Effector CD4-positive, alpha-beta T cell (primary cell): ENCODE results near the gene KIF26A.

ENCODE experiments used
- DNase-seq: peaks from one replicate; pipeline ENCODE4 v3.0.0-alpha.2; 2020
- total RNA-seq: gene quantifications from one replicate; lab custom pipeline; 2026; lab: John Stamatoyannopoulos, UW

The KIF26A gene
- total RNA-seq = 2.3 reads per million, percentile 5 among the genes with 10 or more reads in this experiment

DNA sequence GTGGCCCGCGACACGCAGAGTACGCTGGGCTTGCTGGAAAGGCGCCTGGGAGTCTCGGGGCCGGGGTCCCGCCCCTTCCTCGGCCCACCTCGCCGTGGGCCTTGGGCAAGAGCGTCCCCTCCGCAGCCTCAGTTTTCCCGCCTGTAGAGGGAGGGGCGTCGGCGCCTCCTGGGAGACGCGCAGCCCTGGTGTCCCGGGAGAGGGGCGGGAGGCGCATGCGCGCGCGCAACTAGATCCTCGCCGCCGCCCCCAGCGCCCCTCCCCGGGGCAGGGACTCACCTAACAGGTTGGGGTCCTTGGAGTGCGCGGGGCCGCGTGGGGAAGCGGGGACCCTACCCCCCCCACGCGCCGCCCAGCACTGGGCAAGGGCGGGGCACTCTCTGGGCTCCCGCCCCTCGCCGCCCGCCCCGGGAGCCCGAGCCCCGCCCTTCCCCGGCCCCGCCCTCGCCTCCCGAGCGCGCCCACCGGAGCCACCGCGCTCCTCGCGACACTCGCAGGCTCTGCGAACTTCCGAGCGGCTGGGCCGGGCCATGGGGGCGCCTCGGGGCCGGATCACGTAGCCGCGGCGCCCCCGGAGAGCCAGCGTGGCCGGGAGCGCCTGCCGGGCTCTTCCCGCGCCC is at the start of gene KIF26A:
Gene KIF26A (plus strand): TSS at position 490 of the 620 bp plus-strand sequence. CDS start 136 bp downstream, outside the sequence.
- DNase-seq = no peak

DNA sequence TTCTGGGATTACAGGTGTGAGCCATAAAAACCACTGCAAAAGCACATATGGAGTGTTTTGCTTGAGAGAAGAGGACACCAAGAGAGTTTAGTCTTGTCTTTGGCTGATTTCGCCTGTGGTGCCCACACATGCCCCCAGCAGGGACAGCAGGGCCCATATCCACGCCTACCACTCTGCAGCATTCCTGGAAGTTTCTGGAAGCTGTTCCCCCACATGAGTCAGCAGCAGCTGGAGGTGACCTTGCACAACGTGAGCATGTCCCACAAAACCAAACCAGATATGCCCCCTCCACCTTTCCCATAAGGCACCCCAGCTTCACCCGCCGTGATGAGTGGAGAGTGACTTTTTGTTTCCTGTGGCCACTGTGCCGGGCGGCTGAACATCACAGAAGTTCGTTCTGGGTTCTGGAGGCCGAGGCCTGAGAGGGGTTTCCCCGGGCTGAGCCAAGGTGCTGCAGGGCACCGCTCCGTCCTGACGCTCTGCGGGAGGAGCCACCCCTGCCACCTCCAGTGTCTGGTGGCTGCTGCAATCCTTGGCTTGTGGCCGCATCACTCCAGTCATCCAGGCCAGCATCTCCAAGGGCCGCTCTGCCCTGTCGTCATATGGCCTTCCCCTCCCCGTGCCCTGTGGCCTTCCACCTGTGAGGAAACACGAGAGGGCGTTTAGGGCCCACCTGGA is 48.2 kb upstream of the KIF26A start:
- no peak for DNase-seq

DNA sequence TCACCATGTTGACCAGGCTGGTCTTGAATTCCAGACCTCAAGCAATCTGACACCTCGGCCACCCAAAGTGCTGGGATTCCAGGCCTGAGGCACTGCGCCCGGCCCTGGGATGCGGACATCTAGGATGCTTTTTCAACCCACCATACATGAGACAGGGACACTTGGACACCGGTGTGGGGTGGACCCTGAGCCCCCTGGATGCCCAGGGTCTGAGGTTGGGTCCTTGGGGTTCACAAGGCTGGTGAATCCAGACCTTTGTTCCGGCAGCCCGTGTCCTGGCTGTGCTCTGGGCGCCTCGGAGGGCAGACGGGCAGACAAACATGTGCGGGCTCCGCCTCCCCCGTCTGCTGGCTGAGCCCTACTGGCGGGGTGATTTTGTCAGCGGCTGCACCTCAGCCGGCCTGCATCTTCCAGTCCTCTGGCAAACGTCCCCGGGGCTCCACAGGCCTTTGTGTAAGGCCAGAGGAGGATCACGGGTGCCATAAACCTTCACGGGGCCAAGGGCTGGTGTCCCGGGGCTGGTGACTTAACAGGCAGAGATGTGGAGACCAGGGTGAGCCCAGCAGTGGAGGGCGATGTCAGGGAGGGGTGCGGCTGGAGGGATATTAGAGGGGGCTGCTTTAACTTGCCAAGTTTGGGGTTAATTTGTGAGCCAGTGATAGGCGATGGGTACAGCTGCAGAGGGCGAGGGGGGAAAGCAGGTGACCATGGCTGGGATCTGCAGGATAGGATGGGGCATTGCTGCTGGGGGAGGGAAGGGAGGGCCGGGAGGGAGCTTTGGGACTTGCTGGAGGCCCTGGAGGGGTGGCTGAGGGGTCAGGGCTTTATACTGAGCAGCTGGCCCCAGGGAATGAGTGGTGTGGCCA is 47.1 kb upstream of the KIF26A start:
- DNase-seq = no peak

DNA sequence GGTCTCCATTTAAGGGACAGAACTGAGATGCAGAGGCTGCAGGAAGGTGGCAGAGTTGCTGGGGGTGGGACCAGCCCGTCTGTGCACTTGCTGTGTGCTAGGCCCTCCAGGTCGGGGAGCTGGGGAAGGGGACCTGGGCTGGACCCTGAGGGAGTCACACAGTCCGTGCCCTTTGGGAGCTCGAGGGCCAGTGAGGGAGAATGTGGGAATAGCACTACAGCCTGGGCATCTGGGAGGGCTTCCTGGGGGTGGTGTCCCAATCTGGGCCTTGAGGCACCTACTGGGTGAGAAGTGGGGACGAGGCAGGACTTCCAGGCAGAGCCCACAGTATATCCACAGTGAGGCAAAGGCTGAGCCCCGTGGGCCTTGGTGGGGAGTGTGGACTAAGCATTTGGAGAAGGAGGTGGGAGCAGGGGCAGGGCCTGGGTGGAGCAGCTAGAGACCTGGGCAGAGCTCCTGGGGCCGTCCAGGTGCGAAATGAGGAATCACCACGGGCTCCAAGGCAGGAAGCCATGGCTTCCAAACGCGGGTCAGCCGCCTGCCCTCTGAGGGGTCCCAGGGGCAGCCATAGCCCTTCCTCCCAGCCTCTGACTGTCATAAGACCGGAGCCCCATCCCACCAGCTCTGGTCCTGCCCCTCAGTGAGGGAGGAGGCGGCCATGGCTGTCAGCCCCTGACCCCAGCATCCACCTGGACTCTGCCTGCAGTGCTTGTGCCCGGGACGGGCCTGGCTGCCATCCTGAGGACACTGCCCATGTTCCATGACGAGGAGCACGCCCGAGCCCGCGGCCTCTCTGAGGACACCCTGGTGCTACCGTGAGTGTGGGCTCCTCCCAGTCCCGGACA is 46.2 kb upstream of the KIF26A start:
- no peak for DNase-seq

DNA sequence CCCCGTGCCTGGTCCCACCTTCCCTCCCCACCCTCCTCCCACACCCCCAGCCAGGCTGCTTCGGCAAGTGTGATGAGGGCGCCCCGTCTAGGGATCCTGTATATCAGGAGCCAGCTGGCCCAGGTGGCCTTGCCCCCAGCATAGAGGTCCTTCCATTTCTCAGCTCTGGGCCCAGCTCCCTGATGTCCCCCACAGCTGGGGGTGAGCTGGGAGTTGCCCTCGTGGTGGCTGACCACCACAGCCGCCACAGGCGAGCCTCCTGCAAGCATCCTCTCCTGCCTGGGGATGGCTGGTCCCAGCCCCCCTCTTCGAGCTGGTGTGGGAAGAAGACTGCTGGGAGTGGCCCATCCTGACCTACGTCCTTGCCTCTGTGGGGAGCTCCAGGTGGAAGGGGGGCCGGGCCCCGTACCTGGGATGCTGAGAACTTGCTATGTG is 45.4 kb upstream of the KIF26A start:
- no peak for DNase-seq

DNA sequence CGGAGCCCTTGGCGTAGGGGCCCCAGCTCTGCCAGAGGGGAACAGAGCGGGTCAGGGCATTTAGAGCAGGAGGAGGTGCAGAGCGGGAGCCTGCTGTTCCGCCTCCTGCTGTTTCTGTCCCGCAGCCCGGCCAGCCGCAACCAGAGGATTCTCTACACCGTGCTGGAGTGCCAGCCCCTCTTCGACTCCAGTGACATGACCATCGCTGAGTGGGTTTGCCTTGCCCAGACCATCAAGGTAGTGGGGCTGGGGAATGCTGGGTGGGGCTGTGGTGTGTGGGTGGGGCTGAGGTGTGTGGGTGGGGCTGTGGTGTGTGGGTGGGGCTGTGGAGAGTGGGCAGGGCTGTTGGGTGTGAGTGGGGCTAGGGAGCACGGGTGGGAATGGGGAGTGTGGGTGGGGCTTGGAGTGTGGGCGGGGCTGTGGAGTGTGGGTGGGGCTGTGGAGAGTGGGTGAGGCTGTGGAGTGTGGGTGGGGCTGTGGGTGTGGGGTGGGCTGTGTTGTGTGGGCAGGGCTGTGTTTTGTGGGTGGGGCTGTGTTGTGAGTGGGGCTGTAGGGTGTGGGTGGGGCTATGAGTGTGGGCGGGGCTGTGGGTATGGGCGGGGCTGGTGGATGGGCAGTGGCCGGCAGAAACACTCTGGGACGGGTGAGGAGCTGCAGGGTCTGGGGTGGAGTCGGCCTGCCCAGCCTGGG is 44.9 kb upstream of the KIF26A start:
- no peak for DNase-seq

DNA sequence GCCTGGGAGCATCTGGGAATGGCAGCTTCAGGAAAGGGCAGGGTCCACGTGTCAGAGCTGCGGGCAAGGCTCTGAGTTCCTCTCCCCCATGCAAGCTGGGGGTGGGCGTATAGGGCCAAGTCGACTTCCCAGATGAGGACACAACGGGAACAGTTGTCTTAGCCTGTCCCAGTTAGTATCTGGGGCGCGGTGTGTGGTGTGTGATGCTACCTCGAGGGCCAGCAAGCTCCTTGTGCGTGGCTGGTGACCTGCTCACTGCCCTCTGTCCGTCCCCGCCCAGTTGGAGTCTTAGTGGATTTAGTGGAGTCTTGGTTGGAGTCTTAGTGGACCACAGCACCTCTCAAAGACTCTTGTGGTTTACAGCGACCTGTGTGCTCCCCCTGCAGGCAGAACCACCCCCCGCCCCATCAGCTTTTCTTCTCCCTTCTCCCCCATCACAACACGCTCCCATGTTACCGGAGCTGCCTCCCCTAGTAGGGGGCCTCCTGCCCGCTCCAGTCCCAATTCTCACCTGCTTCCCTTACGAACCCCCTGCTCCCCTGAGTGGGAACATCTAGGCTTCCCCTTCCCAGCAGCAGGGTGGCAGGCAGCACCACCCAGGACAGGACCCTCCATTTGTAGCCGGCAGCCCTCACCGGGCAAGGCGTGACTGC is 44.2 kb upstream of the KIF26A start:
- DNase-seq = no peak

DNA sequence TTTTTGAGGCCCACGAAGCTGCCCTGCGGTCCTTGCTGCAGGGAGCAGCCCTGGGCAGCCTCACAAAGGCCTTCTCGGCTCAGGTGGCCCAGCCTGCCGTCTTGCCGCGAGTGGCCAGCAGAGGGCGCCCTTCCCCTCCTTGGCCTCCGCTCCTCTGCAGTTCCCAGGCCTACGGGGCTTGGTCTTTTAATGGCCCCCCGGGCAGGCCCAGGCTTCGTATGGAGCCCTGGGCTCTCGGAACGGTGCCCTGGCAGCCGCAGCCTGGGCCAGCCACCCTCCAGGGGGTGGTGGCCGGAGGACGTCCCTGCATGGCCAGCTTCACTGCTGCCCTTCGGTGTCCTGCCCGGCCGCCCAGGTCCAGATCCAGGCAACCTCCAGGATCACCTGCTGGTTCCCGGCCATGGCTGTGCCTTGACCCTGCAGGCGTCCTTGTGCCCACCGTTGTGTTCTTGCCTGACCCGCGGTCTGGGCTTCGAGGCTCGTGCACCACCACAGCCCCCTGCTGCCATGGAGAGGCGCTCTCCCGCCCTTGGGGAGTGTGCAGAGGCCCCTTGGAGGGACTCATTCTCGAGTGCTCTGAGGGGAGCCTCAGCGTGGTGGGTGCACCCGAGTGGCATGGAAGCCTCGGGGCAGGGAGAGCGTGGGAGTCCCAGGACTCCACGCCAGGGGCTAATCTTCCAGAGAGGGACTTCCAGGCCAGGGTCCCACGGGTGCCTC is 43.5 kb upstream of the KIF26A start:
- peak; percentile 65 for DNase-seq

DNA sequence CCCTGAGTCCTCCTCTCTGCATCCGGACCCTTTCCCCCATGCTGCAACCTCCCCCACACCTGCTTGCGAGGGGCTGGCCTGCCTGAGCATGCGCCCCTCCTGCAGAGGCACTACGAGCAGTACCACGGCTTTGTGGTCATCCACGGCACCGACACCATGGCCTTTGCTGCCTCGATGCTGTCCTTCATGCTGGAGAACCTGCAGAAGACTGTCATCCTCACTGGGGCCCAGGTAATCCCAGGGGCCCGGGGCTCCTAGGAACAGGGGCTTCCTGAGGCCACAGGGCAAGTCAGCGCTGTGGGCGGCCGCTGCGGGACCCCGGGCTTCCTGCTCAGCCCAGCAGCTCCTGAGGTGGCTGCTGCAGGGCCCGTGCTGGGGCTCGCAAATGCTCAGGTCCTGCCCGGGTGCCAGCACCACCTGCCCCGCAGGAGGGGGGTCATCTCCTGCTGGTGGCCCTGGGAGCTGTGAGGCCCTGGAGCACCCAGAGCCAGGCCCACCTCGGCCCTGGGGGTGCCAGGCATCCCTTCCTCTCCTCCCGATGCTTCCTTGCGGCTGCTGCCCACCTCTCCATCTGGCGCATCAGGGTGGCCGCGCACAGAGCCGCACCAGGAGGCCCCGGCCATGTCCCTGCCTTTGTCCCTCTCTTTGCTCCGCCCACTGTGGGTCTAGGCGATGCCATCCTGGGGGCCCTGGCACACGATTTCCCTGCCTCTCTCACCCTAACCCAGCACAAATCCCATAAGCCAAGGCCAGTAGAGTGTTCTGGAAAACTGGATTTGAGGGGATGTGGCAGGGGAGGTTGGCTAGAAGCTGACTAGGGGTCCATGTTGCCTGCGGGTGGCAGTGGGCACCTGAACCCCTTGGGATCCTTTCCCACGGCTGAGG is 42.7 kb upstream of the KIF26A start:
- no peak for DNase-seq

DNA sequence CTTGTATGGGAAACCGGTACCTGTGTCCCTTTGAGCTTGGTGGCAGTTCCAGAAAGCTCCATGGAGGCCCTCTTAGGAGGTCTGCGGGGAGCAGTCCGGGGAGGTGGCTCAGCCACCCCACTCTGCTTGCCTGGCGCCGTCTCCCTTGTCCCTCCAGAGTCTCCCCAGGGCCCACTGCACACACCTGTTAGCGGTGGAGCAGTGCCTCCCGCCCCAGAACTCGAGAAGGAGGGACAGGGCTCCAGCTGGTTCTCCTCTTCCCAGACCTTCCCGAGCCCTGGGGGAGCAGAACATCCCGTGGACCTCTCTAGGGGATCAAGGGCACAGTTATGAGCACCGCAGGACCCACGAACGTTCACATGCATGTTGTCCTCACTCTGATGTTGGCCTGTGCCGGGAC is 42.1 kb upstream of the KIF26A start:
- DNase-seq = no peak

DNA sequence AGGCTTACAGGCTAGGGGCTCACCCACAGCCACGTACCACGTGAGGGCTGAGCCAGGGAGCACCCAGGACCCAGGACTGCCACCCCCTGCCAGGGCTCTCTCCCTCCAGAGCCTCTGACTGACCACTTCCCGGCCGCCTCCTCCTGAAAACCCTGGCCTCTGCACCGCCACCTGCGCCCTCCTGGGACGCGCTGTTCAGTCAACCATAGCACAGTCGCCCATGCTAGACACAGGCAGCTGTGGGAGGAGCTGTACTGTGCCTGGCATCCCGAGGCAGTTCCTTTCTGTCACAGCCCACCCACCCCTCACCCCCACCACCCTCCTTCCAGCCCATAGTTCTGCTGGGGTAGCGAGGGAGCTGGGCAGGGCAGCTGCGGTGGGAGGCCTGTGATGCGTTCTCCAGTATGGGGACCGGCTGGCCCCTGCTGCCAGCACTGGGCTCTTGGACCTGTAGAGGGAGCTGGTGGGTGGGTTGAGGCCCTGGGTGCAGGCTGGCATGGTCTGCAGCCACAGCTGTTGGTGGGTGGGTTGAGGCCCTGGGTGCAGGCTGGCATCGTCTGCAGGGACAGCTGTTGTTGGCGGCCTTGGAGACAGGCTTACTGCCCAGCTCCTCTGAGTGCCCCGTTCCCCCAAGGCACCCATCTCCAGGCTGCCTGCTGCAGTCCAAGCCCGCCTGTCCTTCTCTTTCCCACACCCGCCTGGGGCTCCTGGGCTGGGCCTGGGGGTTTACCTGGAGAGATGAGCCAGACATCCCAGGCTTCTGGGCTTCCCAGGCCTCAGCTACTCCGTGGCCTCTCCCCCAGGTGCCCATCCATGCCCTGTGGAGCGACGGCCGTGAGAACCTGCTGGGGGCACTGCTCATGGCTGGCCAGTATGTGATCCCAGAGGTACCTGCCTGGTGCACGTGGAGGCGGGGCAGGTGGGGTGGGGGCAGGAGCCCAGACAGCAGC is 41.4 kb upstream of the KIF26A start:
- DNase-seq = no peak

DNA sequence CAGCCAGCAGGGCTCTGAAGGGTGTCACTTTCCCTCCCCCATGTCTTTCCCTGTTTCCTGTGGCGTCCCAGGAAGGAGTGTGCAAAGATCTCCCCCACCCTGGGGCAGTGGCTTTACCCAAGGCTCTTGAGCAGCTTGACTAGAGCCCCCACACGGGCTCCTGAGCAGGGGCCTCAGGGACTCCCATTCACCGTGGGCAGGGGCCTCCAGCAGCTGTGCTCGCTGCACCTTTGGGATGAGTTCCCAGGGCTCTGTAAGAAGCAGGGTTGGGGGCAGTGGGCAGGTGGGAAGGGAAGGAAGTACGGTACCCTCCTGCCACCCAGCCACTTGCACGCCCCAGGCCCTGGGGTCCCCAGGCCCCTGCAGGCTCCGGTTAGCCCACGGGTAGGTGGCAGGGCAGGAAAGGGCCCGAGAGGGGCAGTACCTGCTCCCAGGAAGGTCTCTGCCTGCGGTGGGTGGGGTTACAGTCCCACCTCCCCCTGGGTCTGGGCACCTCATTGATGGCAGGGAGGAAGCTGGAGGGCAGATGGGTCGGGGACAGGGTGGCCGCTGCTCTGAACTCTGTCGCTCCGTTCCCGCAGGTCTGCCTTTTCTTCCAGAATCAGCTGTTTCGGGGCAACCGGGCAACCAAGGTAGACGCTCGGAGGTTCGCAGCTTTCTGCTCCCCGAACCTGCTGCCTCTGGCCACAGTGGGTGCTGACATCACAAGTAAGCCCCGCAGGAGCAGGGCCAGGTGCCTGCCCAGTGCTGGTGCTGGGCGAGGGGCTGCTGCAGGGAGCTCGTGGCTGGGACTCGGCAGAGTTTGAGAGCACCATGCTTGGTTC is 39.9 kb upstream of the KIF26A start:
- DNase-seq = no peak

DNA sequence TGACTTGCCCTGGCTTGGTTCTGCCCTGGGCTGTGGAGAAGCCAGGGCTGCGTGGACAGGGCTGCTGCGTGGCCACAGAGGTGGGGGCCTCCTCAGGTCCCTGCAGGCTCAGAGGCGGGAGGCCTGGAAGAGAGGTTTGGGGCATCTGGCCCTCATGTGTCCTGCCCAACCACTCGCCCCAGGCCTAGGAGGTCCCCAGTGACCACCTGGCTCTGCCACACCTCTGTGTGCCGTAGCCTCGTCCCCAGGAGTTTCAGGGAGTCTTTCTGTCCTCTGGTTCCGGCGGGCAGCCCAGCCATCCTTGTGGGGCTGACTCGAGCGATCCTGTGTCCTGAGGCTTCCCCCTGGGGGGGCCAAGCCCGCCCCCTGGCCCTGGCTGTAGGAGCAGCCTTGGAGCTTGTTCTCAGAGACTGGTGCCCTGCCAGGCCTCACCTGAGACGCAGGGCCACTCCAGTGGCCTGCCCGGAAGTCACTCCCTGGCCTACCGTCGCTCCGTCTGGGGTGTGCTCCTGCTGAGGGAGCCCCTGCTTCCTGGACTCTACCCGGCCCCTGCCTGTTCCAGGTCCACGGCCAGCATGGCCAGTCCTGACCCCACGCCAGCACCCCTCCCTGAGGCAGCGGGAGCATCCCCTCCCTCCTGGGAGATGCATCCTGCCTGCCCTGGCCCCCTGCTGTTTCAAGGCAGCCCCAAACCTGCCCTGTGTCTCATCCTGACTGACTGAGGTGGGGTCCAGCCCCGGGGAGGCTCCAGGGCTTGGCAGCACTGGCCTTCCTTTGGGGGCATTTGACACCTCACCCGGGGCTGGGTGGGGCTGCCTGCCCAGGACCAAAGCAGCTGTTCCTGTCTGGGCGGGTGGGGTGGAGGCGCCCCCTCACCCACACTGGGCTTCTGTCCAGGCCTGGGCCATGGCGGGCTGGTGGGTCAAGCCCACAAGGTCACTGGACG is 39.0 kb upstream of the KIF26A start:
- no peak for DNase-seq

DNA sequence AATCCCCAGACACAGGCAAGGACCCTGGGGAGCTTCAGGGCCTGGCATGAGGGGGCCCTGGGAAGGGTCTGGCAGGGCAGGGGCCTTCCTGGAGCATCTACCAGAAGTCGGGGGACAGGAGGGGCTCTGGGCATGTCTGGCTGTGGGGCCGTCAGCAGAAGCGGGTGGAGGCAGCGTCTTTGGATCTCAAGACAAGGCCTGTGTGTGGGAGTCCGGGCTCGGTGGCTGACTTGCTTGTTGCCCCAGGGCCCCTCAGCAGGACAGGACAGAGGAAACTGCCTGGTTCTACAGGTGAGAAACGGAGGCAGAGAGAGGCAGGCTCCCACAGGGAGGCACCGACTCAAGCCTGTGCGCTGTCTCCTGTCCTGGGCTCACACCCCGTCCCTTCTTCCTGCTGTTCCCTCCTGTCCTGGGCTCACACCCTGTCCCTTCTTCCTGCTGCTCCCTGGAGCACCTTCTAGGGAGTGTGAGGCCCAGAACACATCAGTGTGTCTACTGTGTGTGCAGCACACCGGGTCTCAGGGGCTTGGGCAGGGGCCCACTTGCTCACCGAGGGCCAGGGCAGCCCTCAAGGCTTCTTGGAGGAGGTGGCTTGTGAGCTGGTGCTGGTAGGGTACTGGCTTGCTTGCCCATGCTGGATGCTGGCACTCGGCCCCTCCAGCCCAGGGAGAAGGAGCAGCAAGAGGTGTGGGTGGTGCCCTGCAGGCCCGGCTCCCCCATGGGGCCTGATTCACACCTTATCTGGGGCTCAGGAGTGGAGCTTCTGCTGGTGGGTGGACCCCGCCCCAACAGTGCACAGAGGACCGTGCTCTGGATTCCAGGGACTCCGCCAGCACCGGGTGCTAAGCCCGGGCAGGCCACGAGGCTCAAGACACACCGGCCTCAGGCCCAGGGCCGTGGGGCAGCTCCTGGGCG is 38.0 kb upstream of the KIF26A start:
- no peak for DNase-seq

DNA sequence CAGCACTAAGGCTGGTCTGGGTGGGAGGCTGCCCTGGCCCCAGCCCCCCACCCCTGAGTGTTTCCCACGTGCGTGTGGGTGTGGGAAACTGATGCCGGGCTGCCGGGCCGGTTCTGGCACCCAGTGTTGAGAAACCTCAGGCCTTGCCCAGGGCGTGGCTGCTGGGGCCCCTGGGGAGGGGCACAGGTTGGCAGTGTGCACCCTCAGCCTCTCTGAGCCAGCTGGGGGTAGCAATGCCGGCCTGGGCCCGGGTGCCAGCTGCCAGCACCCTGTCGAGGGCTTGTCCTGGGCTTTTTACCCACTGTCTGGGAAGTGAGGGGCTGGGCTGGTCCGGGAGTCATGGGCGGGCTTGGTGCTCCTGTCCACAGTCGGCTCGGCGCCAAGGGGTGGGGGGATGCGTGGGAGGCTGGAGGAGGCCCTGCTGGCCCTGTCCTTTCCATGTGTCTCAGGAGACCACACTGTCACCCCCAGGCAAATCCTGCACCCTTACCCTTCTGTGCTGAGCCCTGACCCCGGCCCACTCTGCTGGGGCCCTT is 37.2 kb upstream of the KIF26A start:
- DNase-seq = no peak
